Stimulated activated CD8-positive, alpha-beta memory T cell treated with anti-CD3 and anti-CD28 coated beads, Interleukin-7, amount 100 ng/mL, for 1 hour (primary cell): ENCODE results near the gene ARMC8.

ENCODE experiments used
- DNase-seq, 2 donors: peaks; one replicate each; pipeline ENCODE4 v3.0.0-alpha.2; 2020; ENCODE audit warnings: low read depth in 2 of 2

ARMC8 gene

GRCh38 chr3:138245026-138245425, 57.9 kb downstream of the ARMC8 start:
- no peak for DNase-seq

DNA sequence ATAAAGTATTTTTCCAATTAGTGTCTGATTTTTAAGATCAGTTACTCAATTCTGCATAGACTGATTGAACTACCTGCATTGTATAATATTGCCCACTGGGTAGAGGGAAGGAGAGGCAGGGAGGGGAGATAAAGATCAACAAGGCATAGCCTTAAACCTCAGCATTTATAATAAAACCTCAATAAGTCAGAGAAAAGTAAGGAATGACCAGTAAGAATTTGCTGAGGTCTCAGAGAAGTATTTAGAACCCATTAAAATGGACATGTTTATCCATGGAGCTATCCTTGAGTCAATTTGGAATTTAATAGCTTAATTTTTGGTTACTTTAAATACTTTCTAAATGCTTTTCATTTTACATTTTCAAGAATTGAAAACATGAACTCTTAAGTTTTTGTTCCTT, 62.5 kb downstream of the ARMC8 start:
- DNase-seq = no peak

DNA sequence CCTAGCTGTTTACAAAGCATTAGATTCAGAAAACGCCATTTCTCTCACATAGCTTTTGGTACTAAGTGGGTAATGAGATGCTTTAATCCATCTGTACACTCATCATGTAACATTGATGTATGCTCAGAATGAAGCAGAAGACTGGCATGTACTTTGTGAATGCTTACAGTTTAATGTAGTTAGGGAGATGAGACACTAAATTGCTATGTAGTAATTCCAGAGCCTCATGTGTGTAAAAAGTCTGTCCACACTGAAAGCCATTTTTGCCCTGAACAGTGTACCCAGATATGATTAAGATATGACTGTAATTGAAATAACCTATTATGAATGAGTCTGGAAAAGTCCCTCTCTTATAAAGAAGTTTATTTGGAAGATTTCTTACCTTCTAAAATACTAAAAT, 66.5 kb downstream of the ARMC8 start:
- DNase-seq = no peak

DNA sequence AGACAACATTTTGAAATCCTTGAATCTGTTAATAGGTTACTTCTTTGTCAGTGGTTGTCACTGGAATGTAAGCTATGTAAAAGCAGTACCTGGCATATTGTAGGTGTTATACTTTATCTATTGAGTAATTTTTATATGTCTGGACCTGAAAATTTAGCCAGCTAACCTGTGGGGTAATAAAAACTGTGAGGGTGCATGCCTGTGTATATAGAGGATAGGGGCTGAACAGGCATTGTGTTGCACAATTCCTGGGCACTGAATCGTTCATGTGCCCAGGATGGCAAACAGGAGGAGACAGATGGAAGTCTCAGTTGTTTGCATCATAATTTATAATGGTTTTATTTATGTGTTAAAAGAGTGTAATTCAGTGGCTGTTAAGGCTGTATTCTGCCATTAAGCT, 67.1 kb downstream of the ARMC8 start:
- DNase-seq = no peak

DNA sequence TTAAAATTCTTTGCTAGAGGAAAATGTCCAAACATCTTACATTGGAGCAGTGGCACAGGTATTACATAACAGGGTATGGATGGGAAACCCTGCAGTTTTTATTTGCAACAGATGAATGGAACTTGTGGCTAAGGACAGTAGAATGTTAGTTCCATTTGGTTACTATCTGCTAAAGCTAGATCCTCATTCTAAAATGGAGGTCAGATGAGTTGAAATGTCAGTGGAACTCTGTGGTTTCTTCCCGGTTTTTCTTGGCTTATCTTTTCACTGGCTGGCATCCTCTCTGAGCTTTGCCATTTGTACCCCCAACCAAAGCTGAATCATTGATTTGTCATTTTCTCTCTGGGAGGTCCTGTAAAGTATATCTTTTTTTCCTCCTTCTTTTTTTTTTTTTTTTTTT, 68.9 kb downstream of the ARMC8 start:
- DNase-seq = no peak

- no peak for DNase-seq
Measured at GRCh38 chr3:138257986-138258385, 70.9 kb downstream of the ARMC8 start.

DNA sequence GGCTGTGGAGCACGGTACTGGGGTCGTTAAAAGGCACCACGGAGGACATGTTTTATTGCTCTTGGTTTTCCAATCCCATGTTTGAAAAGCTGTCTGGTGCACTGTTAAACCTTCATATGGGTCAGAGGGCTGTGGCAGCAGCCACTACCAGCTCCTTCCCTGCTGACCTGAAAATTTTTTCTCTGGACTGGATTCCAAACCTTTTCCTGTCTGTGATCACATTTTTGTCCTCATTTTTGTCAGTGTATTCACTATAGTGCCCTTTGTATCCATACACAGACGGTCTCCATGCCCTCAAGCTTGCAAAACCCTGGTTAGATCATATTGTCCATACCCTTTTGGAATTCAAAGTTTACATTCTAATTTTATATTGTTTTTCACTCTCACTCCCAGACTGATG, 72.0 kb downstream of the ARMC8 start:
- DNase-seq = no peak

DNA sequence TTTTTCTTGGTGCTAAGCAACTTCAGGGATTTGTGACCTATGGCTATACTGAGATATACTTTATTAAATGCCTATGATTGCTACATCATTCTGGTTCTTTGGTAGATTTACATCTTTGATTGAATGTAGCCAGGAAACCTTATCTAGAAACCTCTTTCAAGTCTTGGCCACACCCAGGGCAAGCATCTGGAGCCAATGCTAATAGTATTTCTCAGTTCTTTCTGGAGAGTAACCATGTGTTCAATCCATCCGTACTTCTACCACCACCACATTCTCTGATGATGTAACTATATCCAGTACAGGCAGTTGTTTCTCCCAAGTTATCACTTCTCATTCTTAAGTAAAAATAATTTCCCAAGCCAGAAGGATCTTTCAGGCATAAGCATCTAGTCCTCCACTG, 73.5 kb downstream of the ARMC8 start:
- no peak for DNase-seq

DNA sequence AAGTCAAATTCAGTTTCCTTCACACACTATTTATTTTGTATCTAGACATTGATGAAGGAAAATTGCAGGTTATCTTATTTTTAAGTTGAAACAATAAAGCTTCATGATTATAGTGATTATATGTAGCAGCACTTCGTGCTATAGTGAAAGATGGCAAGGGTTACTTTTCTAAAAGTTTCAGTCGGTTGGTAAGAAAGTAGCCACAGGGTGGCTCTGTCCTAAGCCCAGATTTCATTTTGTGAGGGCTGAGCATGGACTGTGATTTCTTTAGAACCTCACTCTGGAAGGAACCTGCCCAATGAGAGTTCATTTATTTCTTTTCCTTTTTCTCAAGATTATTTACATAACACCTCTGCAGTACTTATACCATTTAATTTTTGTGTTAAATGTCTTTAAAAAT, 76.0 kb downstream of the ARMC8 start:
- DNase-seq = no peak

- DNase-seq = no peak
Measured at GRCh38 chr3:138265745-138266144, 78.6 kb downstream of the ARMC8 start.

GRCh38 chr3:138267083-138267482, 80.0 kb downstream of the ARMC8 start:
- no peak for DNase-seq

DNA sequence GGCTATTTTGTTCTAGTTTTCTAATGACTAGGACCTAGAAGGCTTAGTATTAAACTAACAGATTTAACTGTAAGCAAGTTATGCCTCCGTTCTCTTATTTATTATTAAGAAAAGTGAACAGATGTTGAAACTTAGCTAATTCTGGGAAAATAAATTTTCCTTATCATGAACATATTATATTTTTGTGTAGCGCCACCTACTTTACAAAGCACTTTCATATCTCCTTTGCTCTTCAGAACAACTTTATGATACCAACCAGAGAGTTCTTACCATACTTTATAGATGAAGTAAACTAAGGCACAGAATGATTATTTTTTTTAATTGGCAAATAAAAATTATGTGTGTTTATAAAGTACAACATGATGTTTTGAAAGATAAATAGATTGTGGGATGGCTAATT, 83.1 kb downstream of the ARMC8 start:
- no peak for DNase-seq

GRCh38 chr3:138271189-138271794, 84.2 kb downstream of the ARMC8 start:
- DNase-seq = no peak

DNA sequence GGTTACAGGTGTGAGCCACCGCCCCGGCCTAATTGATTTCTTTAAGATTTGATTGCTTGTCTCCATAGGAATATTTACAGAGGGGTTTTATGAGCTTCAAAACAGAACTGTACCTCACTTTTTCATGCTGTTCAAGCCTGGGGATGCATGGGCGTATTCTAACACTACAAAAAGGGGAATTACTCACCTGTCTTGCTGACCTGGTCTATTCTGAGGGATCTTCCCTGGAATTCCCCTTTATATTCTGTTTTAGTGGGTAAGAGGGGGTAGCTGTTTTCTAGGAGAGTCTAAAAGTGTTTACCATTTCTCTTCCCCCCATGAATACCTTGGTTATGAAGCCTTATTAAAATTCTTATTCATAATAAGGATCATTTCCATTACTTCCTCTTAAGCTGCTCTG, 94.5 kb downstream of the ARMC8 start:
- no peak for DNase-seq

GRCh38 chr3:138282836-138283235, 95.7 kb downstream of the ARMC8 start:
- no peak for DNase-seq

DNA sequence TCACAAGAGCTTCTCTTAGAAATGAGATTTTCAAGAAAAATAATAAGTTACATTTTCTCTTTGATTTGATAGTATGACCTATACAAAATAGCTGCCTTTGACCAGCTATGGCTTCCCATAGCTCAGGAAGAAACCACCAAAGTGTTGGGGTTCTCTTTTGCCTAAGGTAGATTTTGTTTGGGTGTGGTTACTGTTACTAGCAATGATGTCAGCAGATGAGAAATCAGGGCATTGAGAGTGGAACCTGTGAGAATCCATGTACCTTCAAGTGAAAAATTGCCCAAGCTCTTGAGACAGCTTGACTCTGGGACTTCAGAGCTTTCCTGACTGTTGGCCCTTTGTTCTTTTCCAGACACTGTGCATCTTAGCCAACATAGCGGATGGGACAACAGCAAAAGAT, 97.0 kb downstream of the ARMC8 start:
- DNase-seq = no peak

GRCh38 chr3:138284957-138285477, 97.9 kb downstream of the ARMC8 start:
- DNase-seq = no peak

DNA sequence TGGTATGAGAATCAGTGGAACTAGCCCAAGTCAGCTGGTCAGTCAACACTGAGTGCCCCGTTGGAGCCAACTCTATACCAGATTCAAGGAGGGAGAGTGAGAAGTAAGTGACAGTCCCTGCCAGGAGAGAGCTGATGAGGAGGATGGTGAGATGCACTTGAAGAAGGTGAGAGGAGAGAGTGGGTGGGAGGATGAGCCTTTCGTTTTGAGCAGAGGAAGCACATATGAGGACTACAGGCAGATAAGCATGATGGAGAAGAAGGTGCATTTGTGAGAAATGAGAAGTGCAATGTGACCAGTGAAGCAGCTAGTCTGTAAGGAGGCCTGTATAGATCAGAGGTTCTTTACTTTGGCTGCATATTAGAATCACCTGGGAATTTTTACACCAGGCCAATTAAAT, 102.2 kb downstream of the ARMC8 start:
- DNase-seq = no peak

- no peak for DNase-seq
Measured at GRCh38 chr3:138289701-138290100, 102.6 kb downstream of the ARMC8 start.

- DNase-seq = no peak
Measured at GRCh38 chr3:138296639-138297038, 109.5 kb downstream of the ARMC8 start.

DNA sequence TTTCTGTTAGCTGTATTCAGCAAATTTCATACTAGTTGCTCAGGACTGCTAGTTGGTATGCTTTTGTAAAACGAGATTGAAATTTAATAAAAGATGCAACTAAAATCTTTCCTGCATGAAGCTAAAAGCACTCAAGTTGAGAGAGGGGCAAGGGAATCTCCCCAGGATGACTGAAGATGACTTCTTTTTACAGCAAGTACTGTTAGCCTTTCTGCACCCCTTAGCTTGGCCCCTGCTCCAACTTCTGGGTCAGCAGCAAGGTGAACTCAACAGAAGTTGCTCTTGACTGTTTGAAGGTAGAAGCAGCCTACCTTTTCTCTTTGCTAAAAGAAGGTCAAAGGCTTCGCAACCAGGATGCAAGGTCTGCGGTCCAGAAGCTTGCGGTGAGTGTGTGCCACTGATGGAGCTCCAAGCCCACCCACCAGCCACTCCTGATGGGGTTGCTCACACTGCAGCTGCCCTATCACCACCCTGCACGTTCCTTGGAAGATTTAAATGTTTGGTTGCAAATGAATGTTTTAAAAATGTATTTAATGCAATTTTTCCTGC, 110.0 kb downstream of the ARMC8 start:
- DNase-seq = no peak

GRCh38 chr3:138297876-138298275, 110.8 kb downstream of the ARMC8 start:
- no peak for DNase-seq

DNA sequence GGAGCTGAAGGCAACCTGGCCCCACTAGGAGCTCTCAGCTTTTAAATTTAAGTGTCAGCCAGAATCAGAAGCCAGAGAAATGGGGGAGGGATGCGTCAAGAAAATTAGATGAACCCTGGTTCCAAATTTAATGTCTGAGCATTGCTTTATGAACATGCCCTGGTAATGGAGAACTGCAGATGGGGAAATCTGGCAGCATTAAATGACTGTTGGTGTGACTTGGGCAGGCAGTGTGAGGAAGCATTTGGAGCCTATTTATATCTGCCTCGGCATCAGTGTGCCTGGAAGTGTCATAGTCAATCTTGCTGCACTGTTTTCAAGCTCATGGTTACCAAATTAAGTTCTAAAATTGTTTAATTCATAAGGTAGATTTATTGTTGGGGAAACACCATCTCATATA, 113.5 kb downstream of the ARMC8 start:
- DNase-seq = no peak

DNA sequence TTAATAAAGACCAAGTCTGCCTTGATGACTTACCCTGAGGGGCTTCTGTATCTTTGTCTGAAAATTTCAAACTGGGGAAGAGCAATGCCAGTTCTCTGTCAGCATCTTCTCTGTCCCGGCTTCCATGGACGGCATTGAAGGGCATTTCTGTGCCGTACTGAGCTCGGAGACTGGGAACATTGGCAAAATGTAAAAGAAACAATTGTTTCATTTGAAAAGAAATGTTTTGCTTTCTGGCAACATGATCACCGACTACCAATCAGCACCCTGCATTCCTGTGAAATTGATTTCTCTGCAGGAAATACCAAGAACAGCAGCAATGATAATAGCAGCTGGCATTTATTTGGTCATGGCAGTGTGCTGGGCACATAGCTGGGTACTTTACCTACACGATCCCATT, 116.4 kb downstream of the ARMC8 start:
- no peak for DNase-seq
